ENCODE results near the gene SYNGR4.
A peak's percentile ranks its signal among the peaks of the same experiment; 100 is the strongest.
"Not testable (repeated sequence)": the region's sequence is repeated elsewhere in the genome, so short reads cannot be mapped to it uniquely, and the experiment has no call there.

The SYNGR4 gene

DNA sequence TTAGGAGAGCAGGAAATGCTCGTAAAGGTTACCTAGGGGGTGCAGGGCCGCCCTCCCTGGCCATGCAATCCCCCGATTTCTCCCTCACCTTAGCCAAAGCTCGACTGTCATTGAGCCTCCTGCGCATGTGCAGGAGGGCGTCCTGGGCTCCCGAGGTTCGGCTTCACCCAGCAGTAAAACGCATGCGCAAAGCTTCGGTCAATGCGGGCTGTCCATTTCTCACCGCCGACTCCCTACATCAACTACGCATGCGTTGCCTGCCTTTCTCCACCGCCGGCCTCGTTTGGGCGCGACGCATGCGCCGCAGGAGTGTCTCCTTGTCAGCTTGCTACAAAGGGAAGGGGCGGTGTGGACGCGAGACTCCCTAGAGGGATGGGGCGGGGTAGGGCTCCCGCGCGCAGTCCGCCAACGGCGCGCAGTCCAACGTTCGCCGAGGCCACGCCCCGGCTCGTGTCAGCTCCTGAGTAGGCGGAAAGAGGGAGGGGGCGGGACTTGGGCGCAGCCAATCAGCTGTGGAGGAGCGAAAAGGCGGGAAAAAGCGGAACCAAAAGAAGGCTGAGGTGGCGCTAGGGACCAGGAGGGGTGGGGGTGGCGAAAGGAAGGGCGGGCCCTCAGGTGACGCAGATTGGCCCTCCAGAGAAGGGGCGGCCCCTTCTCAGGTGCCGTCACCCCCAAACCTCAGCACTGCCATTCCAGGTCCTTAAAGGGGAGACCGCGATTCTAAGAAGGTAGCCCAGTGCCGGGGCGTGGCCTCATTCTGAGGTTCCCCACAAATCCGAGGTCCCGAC lies at the start of gene SYNGR4, which contains the start of gene TMEM143:
Gene SYNGR4, plus strand, starts transcription at position 558 of the 788 bp plus-strand sequence. CDS start 1,476 bp downstream, outside the sequence.
Gene TMEM143, minus strand, starts transcription at position 131 of the 788 bp plus-strand sequence. Its CDS starts 20 bp downstream, at position 111.
- no peak for TF ChIP-seq CTCF (IDR thresholded peaks at IDR 0.05; ENCODE audit: low read depth, low read length)

GRCh38 chr19:48315712-48316111 lies 48.5 kb upstream of the SYNGR4 start:
- no peak for TF ChIP-seq CTCF (IDR thresholded peaks at IDR 0.05; ENCODE audit: low read depth, low read length)
- no peak for DNase-seq (ENCODE audit: low read depth in 2 of 2)
- H3K4me3 ChIP-seq (replicated peaks in 1 of 2; ENCODE audit: low read depth in 2 of 2, low read length in 2 of 2) = no peak overlapping the region

More for the DNA sequence above, at the start of gene SYNGR4, which contains the start of gene TMEM143:
- H3K4me3 ChIP-seq (replicated peaks in 1 of 2; ENCODE audit: low read depth in 2 of 2, low read length in 2 of 2) = peak within 1 kb of the TSS; percentile 63 to 67
- DNase-seq (ENCODE audit: low read depth in 2 of 2) = peak; percentile 100

DNA sequence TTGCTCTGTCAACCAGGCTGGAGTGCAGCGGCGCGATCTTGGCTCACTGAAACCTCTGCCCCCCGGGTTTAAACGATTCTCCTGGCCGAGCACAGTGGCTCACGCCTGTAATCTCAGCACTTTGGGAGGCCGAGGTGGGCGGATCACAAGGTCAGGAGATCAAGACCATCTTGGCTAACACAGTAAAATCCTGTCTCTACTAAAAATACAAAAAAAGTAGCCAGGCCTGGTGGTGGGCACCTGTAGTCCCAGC lies 46.5 kb upstream of the SYNGR4 start:
- H3K4me3 ChIP-seq (replicated peaks in 1 of 2; ENCODE audit: low read depth in 2 of 2, low read length in 2 of 2); DNase-seq (ENCODE audit: low read depth in 2 of 2): not testable (repeated sequence)

DNA sequence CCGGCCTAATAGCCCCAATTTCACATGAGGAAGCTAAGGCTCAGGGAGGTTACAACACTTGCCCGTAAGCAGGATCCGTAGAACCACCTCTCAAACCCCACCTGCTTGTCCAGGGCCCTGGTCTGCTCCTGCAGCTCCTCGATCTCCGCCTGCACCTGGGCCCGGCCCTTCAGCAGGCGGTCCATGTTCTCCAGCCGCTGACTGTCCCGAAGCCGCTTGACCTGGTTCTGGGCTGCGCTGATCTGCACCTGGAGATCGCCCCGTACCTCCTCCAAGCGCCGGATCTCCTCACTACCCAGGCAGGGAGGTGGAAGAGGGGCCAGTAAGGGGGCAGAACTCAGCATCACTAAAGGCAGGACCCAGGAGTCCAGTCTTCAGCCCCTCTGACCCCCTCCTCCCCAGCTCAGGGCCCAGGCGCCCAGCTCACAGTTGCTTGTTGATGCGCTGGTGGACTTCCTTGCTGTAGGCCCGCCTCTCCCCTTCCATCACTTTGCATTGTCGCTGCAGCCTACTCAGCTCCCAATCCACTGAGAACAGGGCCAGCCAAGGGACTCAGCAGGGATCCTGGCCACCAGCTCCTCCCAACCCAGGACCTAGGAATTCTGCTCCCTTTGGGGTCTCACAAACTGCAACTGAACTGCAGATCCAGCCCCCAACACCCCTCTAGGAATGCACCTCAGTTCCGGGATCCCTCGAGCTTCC lies 45.7 kb upstream of the SYNGR4 start:
- DNase-seq (ENCODE audit: low read depth in 2 of 2) = no peak
- TF ChIP-seq CTCF (IDR thresholded peaks at IDR 0.05; ENCODE audit: low read depth, low read length) = no peak
- H3K4me3 ChIP-seq (replicated peaks in 1 of 2; ENCODE audit: low read depth in 2 of 2, low read length in 2 of 2) = no peak overlapping the region

GRCh38 chr19:48319647-48320541 lies 44.3 kb upstream of the SYNGR4 start:
- no peak overlapping the region for H3K4me3 ChIP-seq (replicated peaks in 1 of 2; ENCODE audit: low read depth in 2 of 2, low read length in 2 of 2)
- peak; percentile 84 to 88 for DNase-seq (ENCODE audit: low read depth in 2 of 2)
- peak; percentile 87 for TF ChIP-seq CTCF (IDR thresholded peaks at IDR 0.05; ENCODE audit: low read depth, low read length)

GRCh38 chr19:48321372-48321621 lies 42.9 kb upstream of the SYNGR4 start:
- TF ChIP-seq CTCF (IDR thresholded peaks at IDR 0.05; ENCODE audit: low read depth, low read length) = no peak
- H3K4me3 ChIP-seq (replicated peaks in 1 of 2; ENCODE audit: low read depth in 2 of 2, low read length in 2 of 2) = peak overlapping the region; percentile 53 to 55

More at GRCh38 chr19:48321372-48321621, 42.9 kb upstream of the SYNGR4 start:
- peak; percentile 89 to 96 for DNase-seq (ENCODE audit: low read depth in 2 of 2)
